Endothelial cell of umbilical vein (primary cell): ENCODE results near the gene LCN12. TPM values are rescaled to one million over a fixed set of nuclear protein-coding genes. Genes with fewer than 3 reads are reported as not detected.

Experiments used
- BruUV-seq: library from RNA; stranded (reverse); fragments of 400-500 nt; replicated peaks from 2 replicates; lab custom pipeline; 2021; lab: Mats Ljungman, UMichigan
- CTCF ChIA-PET: fragments of 300-600, 350-600 bp; sonication (Branson Sonifier 250); formaldehyde crosslinking; loops from one replicate; lab custom pipeline; 2021; ENCODE audit warnings: antibody characterized with exemption, inconsistent platforms; lab: Charles Lee
- POLR2A ChIA-PET: fragments of 300-600, 350-600 bp; sonication (Branson Sonifier 250); formaldehyde crosslinking; loops from one replicate; lab custom pipeline; 2021; ENCODE audit warnings: antibody characterized with exemption, inconsistent platforms; lab: Charles Lee
- DNase-seq: peaks from one replicate; pipeline ENCODE4 v3.0.0-alpha.2; 2011; ENCODE audit warnings: low read depth, low spot score
- FAIRE-seq: peaks from 2 replicates; lab custom pipeline; 2011; peaks lifted over from hg19 to GRCh38; lab: Jason Lieb, UNC
- H2AFZ ChIP-seq: 2 replicates; pipeline ENCODE4 v1.6.0; 2012; ENCODE audit warnings: low read depth, low read length, control low read depth, inconsistent platforms
- H3K27ac ChIP-seq: 2 replicates; pipeline ENCODE4 v1.5.1; 2011; ENCODE audit warnings: low read depth, mild to moderate bottlenecking, control low read depth, low read length, moderate library complexity; ENCODE audit not compliant: insufficient read depth
- H3K27me3 ChIP-seq, 2 experiments: 2 replicates each; pipeline versions ENCODE4 v1.6.0 to v1.6.1; 2011; ENCODE audit warnings: low read length in 2 of 2, mixed read lengths in 1 of 2; ENCODE audit not compliant: control insufficient read depth in 2 of 2, insufficient read depth in 2 of 2
- H3K36me3 ChIP-seq, 2 experiments: 2 replicates in 1 of 2; 3 replicates in 1 of 2; pipeline ENCODE4 v1.5.1; 2011; ENCODE audit warnings: low read length in 2 of 2, mild to moderate bottlenecking in 1 of 2, moderate library complexity in 1 of 2; ENCODE audit not compliant: control insufficient read depth in 2 of 2, insufficient read depth in 2 of 2; ENCODE audit errors: extremely low read depth in 1 of 2
- H3K4me1 ChIP-seq: 3 replicates; pipeline ENCODE4 v1.5.1; 2011; ENCODE audit warnings: mild to moderate bottlenecking, low read length; ENCODE audit not compliant: control insufficient read depth, insufficient read depth; ENCODE audit errors: extremely low read depth
- H3K4me2 ChIP-seq: 2 replicates; pipeline ENCODE4 v1.6.1; 2011; ENCODE audit warnings: low read length, control low read depth, mixed read lengths; ENCODE audit not compliant: insufficient read depth
- H3K4me3 ChIP-seq, 3 experiments: fragments of 200-600 bp in 1 of 3; sonication (generic), shearing (Covaris generic) in 1 of 3; replicated peaks in 1 of 3; 2 replicates each; pipeline ENCODE4 v1.5.1; 2011 to 2016; ENCODE audit warnings: control low read depth in 3 of 3, low read length in 3 of 3, mild to moderate bottlenecking in 2 of 3, inconsistent platforms in 1 of 3, low read depth in 1 of 3, moderate library complexity in 1 of 3; ENCODE audit not compliant: insufficient read depth in 1 of 3
- H3K79me2 ChIP-seq: 2 replicates; pipeline ENCODE4 v1.6.0; 2012; ENCODE audit warnings: low read length, inconsistent platforms; ENCODE audit not compliant: control insufficient read depth, insufficient read depth
- H3K9ac ChIP-seq: replicated peaks from 2 replicates; pipeline ENCODE3; 2011; ENCODE audit warnings: low read length, control low read depth; ENCODE audit not compliant: insufficient read depth; ENCODE audit errors: extremely low read depth
- H3K9me1 ChIP-seq: replicated peaks from 3 replicates; pipeline ENCODE4 v1.6.0; 2011; ENCODE audit warnings: mild to moderate bottlenecking, low read length; ENCODE audit not compliant: control insufficient read depth, insufficient read depth; ENCODE audit errors: extremely low read depth
- H3K9me3 ChIP-seq: replicated peaks from 2 replicates; pipeline ENCODE4 v1.5.1; 2012; ENCODE audit warnings: low read length, inconsistent platforms; ENCODE audit not compliant: control insufficient read depth, insufficient read depth
- H4K20me1 ChIP-seq: replicated peaks from 2 replicates; pipeline ENCODE3; 2011; ENCODE audit warnings: mild to moderate bottlenecking, low read length; ENCODE audit not compliant: control insufficient read depth, insufficient read depth; ENCODE audit errors: extremely low read depth
- EZH2 ChIP-seq: IDR thresholded peaks from 2 replicates; pipeline ENCODE4 v1.6.1; 2012; ENCODE audit warnings: borderline replicate concordance, low read depth, mild to moderate bottlenecking, moderate library complexity, low read length, inconsistent platforms; ENCODE audit not compliant: severe bottlenecking
- FOS ChIP-seq: IDR thresholded peaks from 2 replicates; pipeline ENCODE4 v1.6.1; 2011; ENCODE audit warnings: mild to moderate bottlenecking, low read length, moderate library complexity, borderline replicate concordance; ENCODE audit not compliant: insufficient read depth
- GATA2 ChIP-seq: IDR thresholded peaks from 2 replicates; pipeline ENCODE4 v1.7.0; 2011; ENCODE audit warnings: low read depth, mild to moderate bottlenecking, moderate library complexity, mixed read lengths, low read length; ENCODE audit not compliant: insufficient read length, insufficient read depth
- JUN ChIP-seq: IDR thresholded peaks from 2 replicates; pipeline ENCODE4 v1.6.1; 2011; ENCODE audit warnings: borderline replicate concordance, low read depth; ENCODE audit not compliant: insufficient read length, insufficient read depth
- MYC ChIP-seq: IDR thresholded peaks from one replicate; pipeline ENCODE4 v1.6.1; 2011; ENCODE audit warnings: mild to moderate bottlenecking, low read depth, low read length
- POLR2A ChIP-seq: IDR thresholded peaks from 2 replicates; pipeline ENCODE4 v1.6.1; 2012; ENCODE audit warnings: low read depth, mild to moderate bottlenecking, control low read depth, low read length
- POLR2AphosphoS5 ChIP-seq: IDR thresholded peaks from 2 replicates; pipeline ENCODE4 v1.6.1; 2012; ENCODE audit warnings: low read depth, mild to moderate bottlenecking, control low read depth, low read length, moderate library complexity; ENCODE audit not compliant: insufficient read depth
- dilution Hi-C: fragments of 300-500 bp; cut with MboI; formaldehyde crosslinking; loops from one replicate; pipeline ENCODE4 v1.15.0; 2019; ENCODE audit warnings: low sequenced_read_pairs; ENCODE audit not compliant: extremely low pct_ligation_motif_present
- intact Hi-C: fragments of 100-400 bp; cut with micrococcal nuclease; formaldehyde crosslinking; loops from one replicate; pipeline ENCODE4 v1.10.0; 2022
- polyA plus RNA-seq, 4 experiments: library from polyadenylated mRNA; depleted of rRNA in 3 of 4; stranded (reverse) in 3 of 4; unstranded in 1 of 4; fragments of >200 nt; gene quantifications; 2 replicates each; pipeline versions ENCODE4 v1.2.1 to v1.2.3, GENCODE V29; 2011 to 2012; ENCODE audit warnings: missing spikeins in 1 of 4
- total RNA-seq: library from RNA; stranded (reverse); gene quantifications from 2 replicates; pipeline ENCODE4 v1.2.3, GENCODE V29; 2021
- TF ChIP-seq, protein P1 (sequence below), 2 donors: IDR thresholded peaks; 1 replicate in 1 of 2; 2 replicates in 1 of 2; pipeline ENCODE4 v1.5.1; 2011; ENCODE audit warnings: low read length in 2 of 2, mild to moderate bottlenecking in 2 of 2, moderate library complexity in 2 of 2, control low read depth in 1 of 2, inconsistent platforms in 1 of 2, low read depth in 1 of 2; ENCODE audit not compliant: insufficient read depth in 1 of 2; ENCODE audit errors: extremely low read depth in 1 of 2
- TF ChIP-seq, protein P2 (sequence below): IDR thresholded peaks from 2 replicates; pipeline ENCODE4 v1.6.1; 2011; ENCODE audit not compliant: insufficient read depth, insufficient read length

The LCN12 gene
- total and polyA plus RNA-seq, 2 donors (not counting 3 experiments of a cell fraction or from before 2014, with no cell fraction given): 0.35 to 0.52 TPM

DNA sequence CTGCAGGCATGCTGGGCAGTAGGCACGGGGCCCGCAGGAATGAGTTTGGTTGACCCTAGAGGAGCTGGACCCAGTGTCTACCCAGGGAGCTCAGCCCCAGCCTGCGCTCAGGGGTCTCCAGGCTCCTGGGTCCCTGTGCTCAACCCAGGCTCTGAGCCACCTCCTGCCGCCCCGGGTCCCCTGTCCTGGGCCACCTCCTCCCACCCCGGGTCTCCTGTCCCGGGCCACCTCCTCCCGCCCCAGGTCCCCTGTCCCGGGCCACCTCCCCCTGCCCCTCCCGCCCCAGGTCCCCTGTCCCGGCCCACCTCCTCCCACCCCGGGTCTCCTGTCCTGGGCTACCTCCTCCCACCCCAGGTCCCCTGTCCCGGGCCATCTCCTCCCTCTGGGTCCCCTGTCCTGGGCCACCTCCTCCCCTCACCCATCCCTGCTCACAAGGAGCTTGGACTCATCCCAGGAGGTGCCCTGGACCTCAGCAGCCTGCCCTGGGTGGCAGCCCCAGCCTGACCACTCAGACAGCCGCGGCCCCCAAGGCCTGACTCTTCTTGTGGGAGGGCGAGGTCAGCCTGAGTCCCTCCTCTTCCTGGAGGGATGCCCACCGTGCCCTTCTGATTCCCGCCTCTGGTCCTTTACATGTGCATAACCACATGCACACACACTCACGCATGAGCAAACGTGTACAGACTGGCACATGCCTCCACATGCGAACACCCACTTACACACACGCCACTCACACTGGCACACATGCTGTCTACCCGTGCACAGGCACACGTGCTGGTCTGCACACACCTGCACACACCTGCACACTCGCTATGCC lies 2.4 kb downstream of the LCN12 start:
- POLR2A ChIA-PET: no interaction called here
- no peaks in the 10 kb centered on the region for H4K20me1 ChIP-seq
- no TSS peak for BruUV-seq
- H3K9ac ChIP-seq: no peak overlapping the region
- H3K79me2 ChIP-seq: no peaks in the 10 kb centered on the region
- no peak overlapping the region for H3K4me2 ChIP-seq
- FAIRE-seq (no peak), DNase-seq (no peak)
- no peak overlapping the region for H3K4me3 ChIP-seq
- no peak for TF ChIP-seq FOS
- TF ChIP-seq POLR2AphosphoS5: no peak
- TF ChIP-seq POLR2A: no peak
- TF ChIP-seq, protein P1, sequence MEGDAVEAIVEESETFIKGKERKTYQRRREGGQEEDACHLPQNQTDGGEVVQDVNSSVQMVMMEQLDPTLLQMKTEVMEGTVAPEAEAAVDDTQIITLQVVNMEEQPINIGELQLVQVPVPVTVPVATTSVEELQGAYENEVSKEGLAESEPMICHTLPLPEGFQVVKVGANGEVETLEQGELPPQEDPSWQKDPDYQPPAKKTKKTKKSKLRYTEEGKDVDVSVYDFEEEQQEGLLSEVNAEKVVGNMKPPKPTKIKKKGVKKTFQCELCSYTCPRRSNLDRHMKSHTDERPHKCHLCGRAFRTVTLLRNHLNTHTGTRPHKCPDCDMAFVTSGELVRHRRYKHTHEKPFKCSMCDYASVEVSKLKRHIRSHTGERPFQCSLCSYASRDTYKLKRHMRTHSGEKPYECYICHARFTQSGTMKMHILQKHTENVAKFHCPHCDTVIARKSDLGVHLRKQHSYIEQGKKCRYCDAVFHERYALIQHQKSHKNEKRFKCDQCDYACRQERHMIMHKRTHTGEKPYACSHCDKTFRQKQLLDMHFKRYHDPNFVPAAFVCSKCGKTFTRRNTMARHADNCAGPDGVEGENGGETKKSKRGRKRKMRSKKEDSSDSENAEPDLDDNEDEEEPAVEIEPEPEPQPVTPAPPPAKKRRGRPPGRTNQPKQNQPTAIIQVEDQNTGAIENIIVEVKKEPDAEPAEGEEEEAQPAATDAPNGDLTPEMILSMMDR (IDR thresholded peaks at IDR 0.05; ENCODE audit: extremely low read depth in 1 of 2, insufficient read depth in 1 of 2, low read depth in 1 of 2, low read length in 2 of 2): no peak
- TF ChIP-seq JUN: no peak
- TF ChIP-seq, protein P2, sequence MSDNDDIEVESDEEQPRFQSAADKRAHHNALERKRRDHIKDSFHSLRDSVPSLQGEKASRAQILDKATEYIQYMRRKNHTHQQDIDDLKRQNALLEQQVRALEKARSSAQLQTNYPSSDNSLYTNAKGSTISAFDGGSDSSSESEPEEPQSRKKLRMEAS: no peak
- no peak for TF ChIP-seq GATA2
- no peak for TF ChIP-seq EZH2
- no peak for TF ChIP-seq MYC
- dilution Hi-C loops: no loop called here
- no peaks in the 10 kb centered on the region for H3K9me3 ChIP-seq
- no peaks in the 10 kb centered on the region for H3K36me3 ChIP-seq
- intact Hi-C loops: no loop called here
- H3K27me3 ChIP-seq: no peaks in the 10 kb centered on the region
- CTCF ChIA-PET: interaction anchor here (1.0 to 1.1 kb wide), 3 partner anchors 41 to 75 kb away, joined by 3 to 5 read pairs (median 4); partner anchors contain the start of gene CLIC3
- H3K27ac ChIP-seq: no peak overlapping the region
- H2AFZ ChIP-seq: no peak overlapping the region
- no peaks in the 10 kb centered on the region for H3K9me1 ChIP-seq
- peaks cover 5% of the 10 kb centered on the region for H3K4me1 ChIP-seq
